HL-60 (cell line): ENCODE results near the gene NUDT8.

Experiments used
- GABPA ChIP-seq: IDR thresholded peaks from 2 replicates; pipeline ENCODE4 v1.6.1; 2012; ENCODE audit warnings: low read depth
- POLR2AphosphoS5 ChIP-seq: IDR thresholded peaks from 2 replicates; pipeline ENCODE4 v1.6.1; 2012; ENCODE audit warnings: low read depth
- SPI1 ChIP-seq: IDR thresholded peaks from 2 replicates; pipeline ENCODE4 v1.6.1; 2012; ENCODE audit warnings: low read depth, mild to moderate bottlenecking, borderline replicate concordance
- TF ChIP-seq, protein P1 (sequence below): IDR thresholded peaks from one replicate; pipeline ENCODE4 v1.5.1; 2011; ENCODE audit warnings: low read length, control low read depth, inconsistent platforms; ENCODE audit not compliant: insufficient read depth
- TF ChIP-seq, protein P2 (sequence below): IDR thresholded peaks from 2 replicates; pipeline ENCODE4 v1.6.1; 2012; ENCODE audit warnings: low read depth; ENCODE audit not compliant: insufficient replicate concordance

DNA sequence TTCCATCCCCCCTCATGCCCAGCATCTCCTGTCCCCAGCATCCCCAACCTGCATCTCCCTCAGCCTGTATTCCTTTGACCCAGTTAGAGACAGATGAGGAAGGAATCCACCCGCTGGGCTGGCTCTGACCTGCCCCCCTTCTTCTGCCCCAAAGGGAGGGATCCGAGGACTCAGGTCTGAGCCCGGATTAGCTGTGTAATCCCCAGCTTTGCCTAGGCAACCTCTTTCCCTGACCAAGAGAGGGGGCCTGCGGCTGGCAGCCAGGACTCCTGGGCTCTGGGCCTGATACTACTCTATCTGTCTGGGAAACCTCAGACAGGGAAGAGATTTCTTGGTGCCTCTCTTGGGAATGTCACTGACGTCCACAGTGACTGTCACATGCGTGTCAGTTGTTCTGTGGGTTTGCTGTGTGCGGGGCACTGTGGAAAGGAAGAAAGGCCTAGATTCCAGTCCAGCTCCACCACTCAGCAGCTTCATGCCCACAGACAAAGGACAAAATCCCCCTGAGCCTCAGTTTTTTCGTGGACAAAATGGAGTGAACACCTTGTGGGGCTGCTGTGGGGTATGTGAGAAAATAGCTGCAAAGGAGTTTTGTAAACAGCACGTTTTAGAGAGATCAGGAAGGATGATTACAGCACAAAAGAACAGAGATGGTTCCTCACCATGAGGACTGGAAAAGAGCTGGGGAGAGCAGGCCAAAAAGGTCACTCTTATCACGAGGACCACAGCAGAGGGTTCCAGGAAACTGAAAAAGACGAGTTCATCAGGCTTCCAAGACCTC, 24.3 kb downstream of the NUDT8 start:
- TF ChIP-seq, protein P1, sequence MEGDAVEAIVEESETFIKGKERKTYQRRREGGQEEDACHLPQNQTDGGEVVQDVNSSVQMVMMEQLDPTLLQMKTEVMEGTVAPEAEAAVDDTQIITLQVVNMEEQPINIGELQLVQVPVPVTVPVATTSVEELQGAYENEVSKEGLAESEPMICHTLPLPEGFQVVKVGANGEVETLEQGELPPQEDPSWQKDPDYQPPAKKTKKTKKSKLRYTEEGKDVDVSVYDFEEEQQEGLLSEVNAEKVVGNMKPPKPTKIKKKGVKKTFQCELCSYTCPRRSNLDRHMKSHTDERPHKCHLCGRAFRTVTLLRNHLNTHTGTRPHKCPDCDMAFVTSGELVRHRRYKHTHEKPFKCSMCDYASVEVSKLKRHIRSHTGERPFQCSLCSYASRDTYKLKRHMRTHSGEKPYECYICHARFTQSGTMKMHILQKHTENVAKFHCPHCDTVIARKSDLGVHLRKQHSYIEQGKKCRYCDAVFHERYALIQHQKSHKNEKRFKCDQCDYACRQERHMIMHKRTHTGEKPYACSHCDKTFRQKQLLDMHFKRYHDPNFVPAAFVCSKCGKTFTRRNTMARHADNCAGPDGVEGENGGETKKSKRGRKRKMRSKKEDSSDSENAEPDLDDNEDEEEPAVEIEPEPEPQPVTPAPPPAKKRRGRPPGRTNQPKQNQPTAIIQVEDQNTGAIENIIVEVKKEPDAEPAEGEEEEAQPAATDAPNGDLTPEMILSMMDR: no peak
- TF ChIP-seq, protein P2, sequence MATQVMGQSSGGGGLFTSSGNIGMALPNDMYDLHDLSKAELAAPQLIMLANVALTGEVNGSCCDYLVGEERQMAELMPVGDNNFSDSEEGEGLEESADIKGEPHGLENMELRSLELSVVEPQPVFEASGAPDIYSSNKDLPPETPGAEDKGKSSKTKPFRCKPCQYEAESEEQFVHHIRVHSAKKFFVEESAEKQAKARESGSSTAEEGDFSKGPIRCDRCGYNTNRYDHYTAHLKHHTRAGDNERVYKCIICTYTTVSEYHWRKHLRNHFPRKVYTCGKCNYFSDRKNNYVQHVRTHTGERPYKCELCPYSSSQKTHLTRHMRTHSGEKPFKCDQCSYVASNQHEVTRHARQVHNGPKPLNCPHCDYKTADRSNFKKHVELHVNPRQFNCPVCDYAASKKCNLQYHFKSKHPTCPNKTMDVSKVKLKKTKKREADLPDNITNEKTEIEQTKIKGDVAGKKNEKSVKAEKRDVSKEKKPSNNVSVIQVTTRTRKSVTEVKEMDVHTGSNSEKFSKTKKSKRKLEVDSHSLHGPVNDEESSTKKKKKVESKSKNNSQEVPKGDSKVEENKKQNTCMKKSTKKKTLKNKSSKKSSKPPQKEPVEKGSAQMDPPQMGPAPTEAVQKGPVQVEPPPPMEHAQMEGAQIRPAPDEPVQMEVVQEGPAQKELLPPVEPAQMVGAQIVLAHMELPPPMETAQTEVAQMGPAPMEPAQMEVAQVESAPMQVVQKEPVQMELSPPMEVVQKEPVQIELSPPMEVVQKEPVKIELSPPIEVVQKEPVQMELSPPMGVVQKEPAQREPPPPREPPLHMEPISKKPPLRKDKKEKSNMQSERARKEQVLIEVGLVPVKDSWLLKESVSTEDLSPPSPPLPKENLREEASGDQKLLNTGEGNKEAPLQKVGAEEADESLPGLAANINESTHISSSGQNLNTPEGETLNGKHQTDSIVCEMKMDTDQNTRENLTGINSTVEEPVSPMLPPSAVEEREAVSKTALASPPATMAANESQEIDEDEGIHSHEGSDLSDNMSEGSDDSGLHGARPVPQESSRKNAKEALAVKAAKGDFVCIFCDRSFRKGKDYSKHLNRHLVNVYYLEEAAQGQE: no peak
- TF ChIP-seq POLR2AphosphoS5: no peak
- no peak for TF ChIP-seq GABPA
- TF ChIP-seq SPI1: no peak
